ENCODE data around the gene SCG2. TPM values are rescaled to one million over a fixed set of nuclear protein-coding genes. Genes with fewer than 3 reads are reported as not detected.

Gene SCG2
- total RNA-seq, 2 experiments from 2014 or later: 0.06 TPM; not detected in 1

- Histone ChIP-seq H3K4me1 (ENCODE audit: insufficient read depth, low read length, poor library complexity, severe bottlenecking) (no peaks in the 10 kb centered on the region), H3K9me3 (ENCODE audit: low read length) (no peaks in the 10 kb centered on the region), H4K20me1 (ENCODE audit: insufficient read depth, low read length) (no peaks in the 10 kb centered on the region), H3K79me2 (ENCODE audit: insufficient read depth, low read depth, low read length) (no peaks in the 10 kb centered on the region), H3K9me2 (ENCODE audit: insufficient read depth, low read length) (no peaks in the 10 kb centered on the region), H3K36me3 (ENCODE audit: insufficient read depth, low read length) (no peaks in the 10 kb centered on the region), H2AFZ (ENCODE audit: low read length) (no peak overlapping the region), H3K4me3 (ENCODE audit: low read depth, low read length, poor library complexity, severe bottlenecking) (no peak overlapping the region), H3K27ac (ENCODE audit: low read depth, low read length, poor library complexity, severe bottlenecking) (no peak overlapping the region), H3K4me2 (ENCODE audit: low read length) (no peak overlapping the region)
- BruUV-seq (replicated peaks): no TSS peak
- TF ChIP-seq EZH2phosphoT487 (IDR thresholded peaks at IDR 0.05; ENCODE audit: borderline replicate concordance, low read depth, low read length) (no peak), CTCF (conservative IDR thresholded peaks at IDR 0.05; ENCODE audit: low read length) (no peak)
- CTCF ChIA-PET (ENCODE audit: unreplicated experiment): no interaction called here
- intact Hi-C loops (cut with micrococcal nuclease; ENCODE audit: unreplicated experiment): loop anchor here (10.0 kb wide), 1 partner anchor 632 kb away; no protein-coding TSS in a partner anchor
- POLR2A ChIA-PET: no interaction called here
- no peak for DNase-seq (ENCODE audit: low spot score)
Measured at GRCh38 chr2:223606946-223607345, 4.8 kb upstream of the SCG2 start.

- DNase-seq (ENCODE audit: low spot score): no peak
- Histone ChIP-seq H3K9me2 (ENCODE audit: insufficient read depth, low read length) (no peaks in the 10 kb centered on the region), H2AFZ (ENCODE audit: low read length) (no peak overlapping the region), H3K4me2 (ENCODE audit: low read length) (no peak overlapping the region), H3K9me3 (ENCODE audit: low read length) (no peaks in the 10 kb centered on the region), H3K27ac (ENCODE audit: low read depth, low read length, poor library complexity, severe bottlenecking) (no peak overlapping the region), H4K20me1 (ENCODE audit: insufficient read depth, low read length) (no peaks in the 10 kb centered on the region), H3K4me1 (ENCODE audit: insufficient read depth, low read length, poor library complexity, severe bottlenecking) (no peaks in the 10 kb centered on the region), H3K79me2 (ENCODE audit: insufficient read depth, low read depth, low read length) (no peaks in the 10 kb centered on the region), H3K36me3 (ENCODE audit: insufficient read depth, low read length) (no peaks in the 10 kb centered on the region), H3K4me3 (ENCODE audit: low read depth, low read length, poor library complexity, severe bottlenecking) (no peak overlapping the region)
- BruUV-seq (replicated peaks): no TSS peak
- ChIA-PET CTCF (ENCODE audit: unreplicated experiment) (no interaction called here), POLR2A (interaction anchor here (0.5 kb wide), 1 partner anchor 457 kb away, joined by 3 read pairs; no protein-coding TSS in a partner anchor)
- intact Hi-C loops (cut with micrococcal nuclease; ENCODE audit: unreplicated experiment): loop anchor here (10.0 kb wide), 1 partner anchor 629 kb away; no protein-coding TSS in a partner anchor
- no peak for TF ChIP-seq EZH2phosphoT487 (IDR thresholded peaks at IDR 0.05; ENCODE audit: borderline replicate concordance, low read depth, low read length)
- no peak for TF ChIP-seq CTCF (conservative IDR thresholded peaks at IDR 0.05; ENCODE audit: low read length)
Measured at GRCh38 chr2:223604231-223604630, 2.1 kb upstream of the SCG2 start.

GRCh38 chr2:223602972-223603371 lies 811 bp upstream of the SCG2 start:
- no peak for DNase-seq (ENCODE audit: low spot score)
- no peak overlapping the region for H2AFZ ChIP-seq (ENCODE audit: low read length)
- intact Hi-C loops (cut with micrococcal nuclease; ENCODE audit: unreplicated experiment): loop anchor here (10.0 kb wide), 1 partner anchor 628 kb away; no protein-coding TSS in a partner anchor
- no peak overlapping the region for H3K4me3 ChIP-seq (ENCODE audit: low read depth, low read length, poor library complexity, severe bottlenecking)
- no peaks in the 10 kb centered on the region for H3K36me3 ChIP-seq (ENCODE audit: insufficient read depth, low read length)
- ChIA-PET CTCF (ENCODE audit: unreplicated experiment) (interaction anchor here (1.3 kb wide), 1 partner anchor 632 kb away, joined by 7 read pairs; no protein-coding TSS in a partner anchor), POLR2A (no interaction called here)
- no TSS peak for BruUV-seq (replicated peaks)
- no peaks in the 10 kb centered on the region for H3K79me2 ChIP-seq (ENCODE audit: insufficient read depth, low read depth, low read length)
- no peak overlapping the region for H3K4me2 ChIP-seq (ENCODE audit: low read length)
- H4K20me1 ChIP-seq (ENCODE audit: insufficient read depth, low read length): no peaks in the 10 kb centered on the region
- no peak overlapping the region for H3K27ac ChIP-seq (ENCODE audit: low read depth, low read length, poor library complexity, severe bottlenecking)
- no peak for TF ChIP-seq CTCF (conservative IDR thresholded peaks at IDR 0.05; ENCODE audit: low read length)
- no peak for TF ChIP-seq EZH2phosphoT487 (IDR thresholded peaks at IDR 0.05; ENCODE audit: borderline replicate concordance, low read depth, low read length)
- H3K4me1 ChIP-seq (ENCODE audit: insufficient read depth, low read length, poor library complexity, severe bottlenecking): no peaks in the 10 kb centered on the region
- no peaks in the 10 kb centered on the region for H3K9me3 ChIP-seq (ENCODE audit: low read length)
- H3K9me2 ChIP-seq (ENCODE audit: insufficient read depth, low read length): no peaks in the 10 kb centered on the region

Data from OCI-LY7 (cell line).